T47D (cell line): Measurements from ENCODE around the gene DCST2.

Experiments used
- DNase-seq, 2 experiments: peaks; one replicate each; pipeline versions ENCODE4 v3.0.0 to v3.0.0-alpha.2; 2011 to 2012; ENCODE audit warnings: low read depth in 1 of 2, low spot score in 1 of 2
- JUND ChIP-seq: IDR thresholded peaks from 2 replicates; pipeline ENCODE4 v1.6.1; 2012; ENCODE audit warnings: low read depth
- in situ Hi-C: cut with HindIII; loops from 2 replicates; pipeline ENCODE4 v1.10.0; 2016; ENCODE audit warnings: low sequenced_read_pairs, low pct_unique_long_range_greater_than_20kb

DCST2 gene

GRCh38 chr1:155076371-155076770 lies 42.8 kb upstream of the DCST2 start:
- no peak for DNase-seq
- TF ChIP-seq JUND, result no peak
- in situ Hi-C loops, result no loop called here

GRCh38 chr1:155075535-155075934 lies 42.0 kb upstream of the DCST2 start:
- no peak for DNase-seq
- in situ Hi-C loops, result no loop called here
- no peak for TF ChIP-seq JUND

- no peak for TF ChIP-seq JUND
- no peak for DNase-seq
- in situ Hi-C loops, result no loop called here
Observed at GRCh38 chr1:155073377-155074242, 40.0 kb upstream of the DCST2 start.

GRCh38 chr1:155072531-155073289 lies 39.1 kb upstream of the DCST2 start:
- in situ Hi-C loops, result no loop called here
- TF ChIP-seq JUND, result no peak
- no peak for DNase-seq

GRCh38 chr1:155071701-155072100 lies 38.1 kb upstream of the DCST2 start:
- no peak for DNase-seq
- no peak for TF ChIP-seq JUND
- in situ Hi-C loops, result no loop called here

GRCh38 chr1:155070721-155071569 lies 37.4 kb upstream of the DCST2 start:
- no peak for TF ChIP-seq JUND
- in situ Hi-C loops, result no loop called here
- DNase-seq, result no peak

- no peak for DNase-seq
- in situ Hi-C loops, result no loop called here
- TF ChIP-seq JUND, result no peak
Observed at GRCh38 chr1:155070158-155070621, 36.6 kb upstream of the DCST2 start.

GRCh38 chr1:155069551-155070157 lies 36.1 kb upstream of the DCST2 start:
- TF ChIP-seq JUND, result no peak
- in situ Hi-C loops, result no loop called here
- no peak for DNase-seq

GRCh38 chr1:155068599-155068998 lies 35.0 kb upstream of the DCST2 start:
- in situ Hi-C loops, result no loop called here
- no peak for DNase-seq
- no peak for TF ChIP-seq JUND

GRCh38 chr1:155066777-155067176 lies 33.2 kb upstream of the DCST2 start:
- no peak for DNase-seq
- in situ Hi-C loops, result no loop called here
- no peak for TF ChIP-seq JUND

GRCh38 chr1:155064832-155065429 lies 31.4 kb upstream of the DCST2 start:
- DNase-seq, result no peak
- no peak for TF ChIP-seq JUND
- in situ Hi-C loops, result no loop called here
